Measurements from ENCODE around the gene TSEN2. TPM values are rescaled to one million over a fixed set of nuclear protein-coding genes. Genes with fewer than 3 reads are reported as not detected.

The TSEN2 gene
- total and polyA plus RNA-seq, 10 of the 15 experiments (the other 5 are each of a cell fraction or from before 2014, with no cell fraction given) = 17.7 to 32.3 (median 24.3) TPM

- TF ChIP-seq IRF3 (IDR thresholded peaks at IDR 0.05) (peak; percentile 51; the same call in 1 of the 2 replicates), NFIC (IDR thresholded peaks at IDR 0.05; ENCODE audit: low read depth, low read length) (no peak), MTA2 (IDR thresholded peaks at IDR 0.05; ENCODE audit: low read depth) (peak; percentile 22; the same call in 1 of the 2 replicates), TCF12 (IDR thresholded peaks at IDR 0.05; ENCODE audit: low read depth, low read length) (peak; percentile 40; the same call in 1 of the 2 replicates), CTCF (IDR thresholded peaks at IDR 0.05 in 2 of 3, conservative IDR thresholded peaks at IDR 0.05 in 1 of 3; ENCODE audit: control insufficient read depth in 2 of 3, extremely low read depth in 1 of 3, insufficient read depth in 1 of 3, low read depth in 3 of 3, low read length in 3 of 3) (no peak), MLLT1 (IDR thresholded peaks at IDR 0.05) (0 out of 2 replicates have a peak, but pooled peaks have one; percentile 31), NR2F1 (conservative IDR thresholded peaks at IDR 0.05) (peak; percentile 62), FOXK2 (IDR thresholded peaks at IDR 0.05) (no peak), PBX3 (IDR thresholded peaks at IDR 0.05; ENCODE audit: insufficient replicate concordance, low read depth, low read length) (no peak), SIN3A (IDR thresholded peaks at IDR 0.05; ENCODE audit: low read depth, low read length) (peak; percentile 83), RB1 (IDR thresholded peaks at IDR 0.05; ENCODE audit: borderline replicate concordance) (peak; percentile 94; the same call in 1 of the 2 replicates), CREM (IDR thresholded peaks at IDR 0.05; ENCODE audit: low read depth) (peak; percentile 70), STAT3 (IDR thresholded peaks at IDR 0.05; ENCODE audit: low read depth, low read length) (no peak), SREBF2 (IDR thresholded peaks at IDR 0.05; ENCODE audit: low read length) (no peak), TCF3 (IDR thresholded peaks at IDR 0.05; ENCODE audit: borderline replicate concordance, insufficient read depth, low read depth, low read length) (peak; percentile 31; the same call in 1 of the 2 replicates), FOXM1 (IDR thresholded peaks at IDR 0.05; ENCODE audit: low read depth, low read length) (no peak), NFYB (IDR thresholded peaks at IDR 0.05; ENCODE audit: insufficient read depth, low read depth, low read length) (no peak), E2F4 (IDR thresholded peaks at IDR 0.05; ENCODE audit: low read depth, low read length) (0 out of 2 replicates have a peak, but pooled peaks have one; percentile 19), STAT1 (conservative IDR thresholded peaks at IDR 0.05) (peak; percentile 63; the same call in 1 of the 2 replicates), NBN (IDR thresholded peaks at IDR 0.05) (peak; percentile 84; the same call in 1 of the 2 replicates), USF1 (IDR thresholded peaks at IDR 0.05; ENCODE audit: borderline replicate concordance, extremely low read length, insufficient read depth, low read depth, low read length) (no peak), RBBP5 (conservative IDR thresholded peaks at IDR 0.05) (no peak), CBFB (IDR thresholded peaks at IDR 0.05; ENCODE audit: low read depth) (0 out of 2 replicates have a peak, but pooled peaks have one; percentile 19)
Measured at GRCh38 chr3:12556690-12557472, 72.6 kb downstream of the TSEN2 start, which contains the start of gene MKRN2 (continued).
